Effector CD8-positive, alpha-beta T cell (primary cell): ENCODE data around the gene IL6ST.

Experiments
- DNase-seq: peaks from one replicate; lab custom pipeline; 2025; lab: John Stamatoyannopoulos, UW

Gene IL6ST

GRCh38 chr5:55920784-55921183 lies 74.0 kb downstream of the IL6ST start:
- DNase-seq = no peak

GRCh38 chr5:55919625-55920024 lies 75.1 kb downstream of the IL6ST start:
- no peak for DNase-seq

- no peak for DNase-seq
Measured at GRCh38 chr5:55918087-55919035, 76.4 kb downstream of the IL6ST start.

GRCh38 chr5:55917402-55918086 lies 77.2 kb downstream of the IL6ST start:
- DNase-seq = no peak

- DNase-seq = no peak
Measured at GRCh38 chr5:55916986-55917385, 77.8 kb downstream of the IL6ST start.

- no peak for DNase-seq
Measured at GRCh38 chr5:55915783-55916182, 79.0 kb downstream of the IL6ST start.

GRCh38 chr5:55914971-55915370 lies 79.8 kb downstream of the IL6ST start:
- DNase-seq = no peak

GRCh38 chr5:55913466-55914413 lies 81.0 kb downstream of the IL6ST start:
- DNase-seq = no peak

- DNase-seq = no peak
Measured at GRCh38 chr5:55911784-55912653, 82.7 kb downstream of the IL6ST start.

- DNase-seq = no peak
Measured at GRCh38 chr5:55908804-55909203, 86.0 kb downstream of the IL6ST start.

- DNase-seq = no peak
Measured at GRCh38 chr5:55907927-55908326, 86.8 kb downstream of the IL6ST start.

GRCh38 chr5:55905251-55905650 lies 89.5 kb downstream of the IL6ST start:
- no peak for DNase-seq

- no peak for DNase-seq
Measured at GRCh38 chr5:55904152-55904551, 90.6 kb downstream of the IL6ST start.

- peak; percentile 3 for DNase-seq
Measured at GRCh38 chr5:55903121-55903701, 91.6 kb downstream of the IL6ST start.

GRCh38 chr5:55902696-55903095 lies 92.1 kb downstream of the IL6ST start:
- no peak for DNase-seq

GRCh38 chr5:55900776-55901175 lies 94.0 kb downstream of the IL6ST start:
- DNase-seq = no peak

GRCh38 chr5:55900068-55900467 lies 94.7 kb downstream of the IL6ST start:
- no peak for DNase-seq

GRCh38 chr5:55899344-55899743 lies 95.4 kb downstream of the IL6ST start:
- DNase-seq = no peak

- DNase-seq = no peak
Measured at GRCh38 chr5:55897905-55898304, 96.9 kb downstream of the IL6ST start.

GRCh38 chr5:55897206-55897894 lies 97.4 kb downstream of the IL6ST start:
- DNase-seq = no peak
